ENCODE results near the gene HNRNPA2B1.

The HNRNPA2B1 gene

GRCh38 chr7:26141077-26141476, 59.5 kb downstream of the HNRNPA2B1 start:
- DNase-seq, result no peak

GRCh38 chr7:26140380-26140779, 60.2 kb downstream of the HNRNPA2B1 start:
- DNase-seq, result no peak
